H9 (cell line): Measurements from ENCODE around the gene PDIA2. TPM values are rescaled to one million over a fixed set of nuclear protein-coding genes. Genes with fewer than 3 reads are reported as not detected.

Experiments
- DNase-seq: peaks from one replicate; pipeline ENCODE4 v3.0.0-alpha.2; 2017
- H2AFZ ChIP-seq: one replicate; pipeline ENCODE4 v1.6.1; 2013; ENCODE audit warnings: mild to moderate bottlenecking, low read length, control low read depth, moderate library complexity
- H2AK5ac ChIP-seq: 2 replicates; pipeline ENCODE4 v1.6.1; 2013; ENCODE audit warnings: low read length, control low read depth, mixed read lengths; ENCODE audit not compliant: insufficient read length
- H2BK120ac ChIP-seq: one replicate; pipeline ENCODE4 v1.6.1; 2013; ENCODE audit warnings: low read depth, mild to moderate bottlenecking, low read length, control low read depth, inconsistent platforms; ENCODE audit not compliant: poor library complexity, severe bottlenecking
- H2BK12ac ChIP-seq: 2 replicates; pipeline ENCODE4 v1.6.1; 2013; ENCODE audit warnings: low read length, control low read depth, mixed read lengths, low read depth; ENCODE audit not compliant: insufficient read length
- H2BK15ac ChIP-seq: 2 replicates; pipeline ENCODE4 v1.6.1; 2013; ENCODE audit warnings: low read depth, low read length, control low read depth
- H2BK20ac ChIP-seq: one replicate; pipeline ENCODE4 v1.6.1; 2013; ENCODE audit warnings: low read depth, mild to moderate bottlenecking, low read length, control low read depth, inconsistent platforms; ENCODE audit not compliant: poor library complexity, severe bottlenecking
- H2BK5ac ChIP-seq: 2 replicates; pipeline ENCODE4 v1.6.1; 2013; ENCODE audit warnings: low read length, control low read depth, mixed read lengths; ENCODE audit not compliant: insufficient read length
- H3K14ac ChIP-seq: 2 replicates; pipeline ENCODE4 v1.6.1; 2013; ENCODE audit warnings: low read length, control low read depth; ENCODE audit not compliant: insufficient read depth
- H3K18ac ChIP-seq: 2 replicates; pipeline ENCODE4 v1.6.1; 2013; ENCODE audit warnings: low read depth, mild to moderate bottlenecking, mixed read lengths, low read length, control low read depth; ENCODE audit not compliant: insufficient read length
- H3K23ac ChIP-seq: 2 replicates; pipeline ENCODE4 v1.6.1; 2013; ENCODE audit warnings: low read length, control low read depth, mixed read lengths, low read depth; ENCODE audit not compliant: insufficient read length
- H3K23me2 ChIP-seq: 2 replicates; pipeline ENCODE4 v1.6.1; 2013; ENCODE audit warnings: low read depth, mild to moderate bottlenecking, mixed read lengths, low read length, control low read depth; ENCODE audit not compliant: insufficient read length, poor library complexity, severe bottlenecking
- H3K27ac ChIP-seq: 2 replicates; pipeline ENCODE4 v1.5.1; 2013; ENCODE audit warnings: low read length, control low read depth, mixed read lengths, low read depth; ENCODE audit not compliant: insufficient read length
- H3K27me3 ChIP-seq: 2 replicates; pipeline ENCODE4 v1.6.1; 2013; ENCODE audit warnings: low read length, control low read depth, inconsistent platforms; ENCODE audit not compliant: insufficient read depth
- H3K4ac ChIP-seq: 2 replicates; pipeline ENCODE4 v1.6.1; 2013; ENCODE audit warnings: low read depth, mild to moderate bottlenecking, control low read depth, inconsistent platforms, low read length, moderate library complexity
- H3K4me1 ChIP-seq: 2 replicates; pipeline ENCODE4 v1.6.1; 2013; ENCODE audit warnings: low read length, control low read depth, inconsistent platforms; ENCODE audit not compliant: insufficient read depth
- H3K4me2 ChIP-seq: 2 replicates; pipeline ENCODE4 v1.6.1; 2013; ENCODE audit warnings: low read length, control low read depth, mixed read lengths; ENCODE audit not compliant: insufficient read length, insufficient read depth
- H3K56ac ChIP-seq: 2 replicates; pipeline ENCODE4 v1.6.1; 2013; ENCODE audit warnings: low read depth, mild to moderate bottlenecking, mixed read lengths, low read length, control low read depth; ENCODE audit not compliant: insufficient read length
- H3K79me1 ChIP-seq: 2 replicates; pipeline ENCODE4 v1.6.1; 2013; ENCODE audit warnings: low read depth, mild to moderate bottlenecking, moderate library complexity, low read length, control low read depth, inconsistent platforms; ENCODE audit not compliant: insufficient read depth, poor library complexity, severe bottlenecking
- H3K79me2 ChIP-seq: 2 replicates; pipeline ENCODE4 v1.6.1; 2013; ENCODE audit warnings: low read length, control low read depth, inconsistent platforms; ENCODE audit not compliant: insufficient read depth
- H3K9ac ChIP-seq: 2 replicates; pipeline ENCODE4 v1.6.1; 2013; ENCODE audit warnings: low read length, control low read depth, mixed read lengths; ENCODE audit not compliant: insufficient read length; ENCODE audit errors: extremely low read depth
- H3K9me3 ChIP-seq: one replicate; pipeline ENCODE4 v1.6.1; 2013; ENCODE audit warnings: low read depth, low read length, inconsistent platforms; ENCODE audit not compliant: control insufficient read depth
- H3T11ph ChIP-seq: one replicate; pipeline ENCODE4 v1.6.1; 2013; ENCODE audit warnings: mild to moderate bottlenecking, low read length, control low read depth, inconsistent platforms
- H4K20me1 ChIP-seq: one replicate; pipeline ENCODE4 v1.6.1; 2013; ENCODE audit not compliant: control insufficient read depth, insufficient read length, insufficient read depth
- H4K5ac ChIP-seq: 2 replicates; pipeline ENCODE4 v1.6.1; 2013; ENCODE audit warnings: low read depth, mild to moderate bottlenecking, mixed read lengths, low read length, control low read depth; ENCODE audit not compliant: insufficient read length
- H4K8ac ChIP-seq: replicated peaks from 2 replicates; pipeline ENCODE4 v1.6.1; 2013; ENCODE audit warnings: low read length, control low read depth, mixed read lengths, low read depth; ENCODE audit not compliant: insufficient read length
- H4K91ac ChIP-seq: 2 replicates; pipeline ENCODE4 v1.6.1; 2013; ENCODE audit warnings: low read depth, mild to moderate bottlenecking, moderate library complexity, mixed read lengths, low read length, control low read depth; ENCODE audit not compliant: insufficient read length
- H3K27ac Mint-ChIP-seq, 3 experiments: 2 replicates in 2 of 3; 3 replicates in 1 of 3; pipeline ENCODE4 v1.8.0; 2020 to 2021; ENCODE audit warnings: mixed read lengths in 3 of 3, mild to moderate bottlenecking in 1 of 3, moderate library complexity in 1 of 3
- H3K27me3 Mint-ChIP-seq: 2 replicates; pipeline ENCODE4 v1.8.0; 2021; ENCODE audit warnings: low read depth, mild to moderate bottlenecking, moderate library complexity, mixed read lengths
- H3K36me3 Mint-ChIP-seq, 3 experiments: 2 replicates in 2 of 3; 3 replicates in 1 of 3; pipeline ENCODE4 v1.8.0; 2020 to 2021; ENCODE audit warnings: low read depth in 3 of 3, mixed read lengths in 3 of 3; ENCODE audit not compliant: insufficient read depth in 1 of 3
- H3K4me1 Mint-ChIP-seq, 2 experiments: 2 replicates each; pipeline ENCODE4 v1.8.0; 2020; ENCODE audit warnings: mixed read lengths in 2 of 2
- H3K4me3 Mint-ChIP-seq, 2 experiments: 2 replicates in 1 of 2; 3 replicates in 1 of 2; pipeline ENCODE4 v1.8.0; 2020 to 2021; ENCODE audit warnings: mild to moderate bottlenecking in 2 of 2, mixed read lengths in 2 of 2, moderate library complexity in 1 of 2
- H3K9me3 Mint-ChIP-seq, 2 experiments: 2 replicates in 1 of 2; 3 replicates in 1 of 2; pipeline ENCODE4 v1.8.0; 2020; ENCODE audit warnings: mild to moderate bottlenecking in 2 of 2, mixed read lengths in 2 of 2, moderate library complexity in 1 of 2
- WGBS: extraction: QIAGEN DNeasy Blood & Tissue Kit; methylation state at CpG from one replicate; pipeline ENCODE4 v1.1.7; 2013; ENCODE audit warnings: missing lambda C conversion rate, low lambda C conversion rate, mixed read lengths; ENCODE audit not compliant: insufficient read length; ENCODE audit errors: extremely low coverage; 5-methylcytosine and 5-hydroxymethylcytosine counted together
- total RNA-seq: library from RNA; stranded (reverse); gene quantifications from 2 replicates; pipeline ENCODE4 v1.2.1, GENCODE V29; 2021
- TF ChIP-seq, protein P1 (sequence below): fragments of 200-600 bp; sonication (generic); conservative IDR thresholded peaks from 3 replicates; pipeline ENCODE4 v1.8.0; 2021; ENCODE audit warnings: antibody characterized with exemption, mild to moderate bottlenecking

The PDIA2 gene
- total RNA-seq, 1 experiment from 2014 or later = 1.4 TPM

DNA sequence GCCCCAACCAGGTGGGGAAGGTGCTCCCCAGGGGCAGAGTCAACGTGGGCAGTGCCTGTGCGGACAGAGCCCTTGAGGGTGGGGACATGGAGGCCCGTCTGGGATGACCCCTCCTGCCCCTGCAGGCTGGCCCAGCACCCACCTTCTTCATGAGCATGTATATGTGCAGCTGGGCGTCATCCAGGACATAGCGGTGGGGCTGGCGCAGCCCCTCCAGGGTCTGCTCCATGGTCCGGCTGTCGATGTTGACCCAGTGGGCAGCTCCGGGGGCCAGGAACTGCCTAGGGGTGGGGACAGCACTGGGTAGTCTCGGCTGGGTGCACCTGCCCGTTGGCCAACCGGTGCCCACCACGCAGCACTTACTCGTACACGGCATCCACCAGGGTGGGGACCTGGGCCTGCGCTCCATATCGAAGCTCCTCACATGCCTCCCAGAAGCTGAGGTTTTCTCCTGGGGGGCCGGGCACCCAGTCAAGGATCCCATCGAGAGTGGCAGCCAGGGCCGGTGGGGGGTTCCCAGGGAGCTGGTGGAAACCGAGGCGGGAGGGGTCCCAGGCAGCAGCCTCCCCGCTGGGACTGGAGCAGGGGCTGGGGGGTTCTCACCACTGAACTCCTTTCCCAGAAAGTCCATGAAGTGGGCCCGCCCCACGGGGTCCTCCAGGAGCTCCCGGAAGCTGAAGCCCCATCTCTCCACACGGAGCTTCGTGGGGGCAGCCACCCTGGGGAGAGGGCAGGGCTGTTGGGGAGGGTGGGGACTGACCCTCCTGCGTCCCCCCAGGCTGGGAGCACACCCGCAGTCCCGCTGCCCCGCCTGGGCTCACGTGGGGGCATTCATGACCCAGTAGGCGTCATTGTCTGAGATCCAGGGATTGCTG, 12.3 kb upstream of the PDIA2 start:
- H2AFZ ChIP-seq = no peak overlapping the region
- H3K27ac Mint-ChIP-seq = no peak overlapping the region
- H2BK20ac ChIP-seq = no peak overlapping the region
- no peaks in the 10 kb centered on the region for H3K79me2 ChIP-seq
- no peak overlapping the region for H3T11ph ChIP-seq
- peaks cover 5% of the 10 kb centered on the region for H3K23me2 ChIP-seq
- no peaks in the 10 kb centered on the region for H3K79me1 ChIP-seq
- H3K4me2 ChIP-seq = no peak overlapping the region
- no peak overlapping the region for H2BK5ac ChIP-seq
- TF ChIP-seq, protein P1, sequence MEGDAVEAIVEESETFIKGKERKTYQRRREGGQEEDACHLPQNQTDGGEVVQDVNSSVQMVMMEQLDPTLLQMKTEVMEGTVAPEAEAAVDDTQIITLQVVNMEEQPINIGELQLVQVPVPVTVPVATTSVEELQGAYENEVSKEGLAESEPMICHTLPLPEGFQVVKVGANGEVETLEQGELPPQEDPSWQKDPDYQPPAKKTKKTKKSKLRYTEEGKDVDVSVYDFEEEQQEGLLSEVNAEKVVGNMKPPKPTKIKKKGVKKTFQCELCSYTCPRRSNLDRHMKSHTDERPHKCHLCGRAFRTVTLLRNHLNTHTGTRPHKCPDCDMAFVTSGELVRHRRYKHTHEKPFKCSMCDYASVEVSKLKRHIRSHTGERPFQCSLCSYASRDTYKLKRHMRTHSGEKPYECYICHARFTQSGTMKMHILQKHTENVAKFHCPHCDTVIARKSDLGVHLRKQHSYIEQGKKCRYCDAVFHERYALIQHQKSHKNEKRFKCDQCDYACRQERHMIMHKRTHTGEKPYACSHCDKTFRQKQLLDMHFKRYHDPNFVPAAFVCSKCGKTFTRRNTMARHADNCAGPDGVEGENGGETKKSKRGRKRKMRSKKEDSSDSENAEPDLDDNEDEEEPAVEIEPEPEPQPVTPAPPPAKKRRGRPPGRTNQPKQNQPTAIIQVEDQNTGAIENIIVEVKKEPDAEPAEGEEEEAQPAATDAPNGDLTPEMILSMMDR = no peak
- WGBS = no CpG with 5 or more reads among the region's 34 CpGs
- H3K4me1 Mint-ChIP-seq = peaks cover 0 to 8% of the 10 kb centered on the region in 2 experiments; a peak in 2 of 4 replicates
- H2BK15ac ChIP-seq = no peak overlapping the region
- no peak overlapping the region for H3K27ac ChIP-seq
- no peaks in the 10 kb centered on the region; the same call in 1 of the 2 replicates for H3K27me3 ChIP-seq
- DNase-seq = peak; percentile 24
- H2AK5ac ChIP-seq = no peak overlapping the region
- no peaks in the 10 kb centered on the region for H3K9me3 ChIP-seq
- no peak overlapping the region for H3K23ac ChIP-seq
- no peak overlapping the region for H4K5ac ChIP-seq
- H2BK12ac ChIP-seq = no peak overlapping the region
- H3K18ac ChIP-seq = no peak overlapping the region
- H3K9ac ChIP-seq = no peak overlapping the region
- H3K4me1 ChIP-seq = no peaks in the 10 kb centered on the region
- no peak overlapping the region; a peak in 1 of 5 replicates for H3K4me3 Mint-ChIP-seq
- no peaks in the 10 kb centered on the region for H3K36me3 Mint-ChIP-seq
- H3K4ac ChIP-seq = no peak overlapping the region
- H4K8ac ChIP-seq = no peak overlapping the region
- no peaks in the 10 kb centered on the region for H4K20me1 ChIP-seq
- H3K27me3 Mint-ChIP-seq = peaks cover 15% of the 10 kb centered on the region
- no peak overlapping the region for H2BK120ac ChIP-seq
- no peak overlapping the region for H4K91ac ChIP-seq
- no peak overlapping the region for H3K56ac ChIP-seq
- H3K9me3 Mint-ChIP-seq = no peaks in the 10 kb centered on the region; a peak in 1 of 5 replicates
- no peak overlapping the region; the same call in 1 of the 2 replicates for H3K14ac ChIP-seq
